IMR-90 (cell line): Measurements from ENCODE around the gene MFGE8. TPM values are rescaled to one million over a fixed set of nuclear protein-coding genes. Genes with fewer than 3 reads are reported as not detected.

Experiments
- ATAC-seq: fragments of 200-7000 bp; cut with Tn5 transposase; 2 replicates; pipeline ENCODE4 v1.9.1; 2020; ENCODE audit warnings: low read depth, mild to moderate bottlenecking, moderate library complexity
- BruUV-seq: library from RNA; stranded (reverse); fragments of 400-500 nt; replicated peaks from 2 replicates; lab custom pipeline; 2021; lab: Mats Ljungman, UMichigan
- CTCF ChIA-PET: fragments of 300-600 bp; formaldehyde crosslinking; extraction: SDS; loops from one replicate; lab custom pipeline; 2021; ENCODE audit warnings: antibody characterized with exemption; lab: Yijun Ruan, JAX
- POLR2A ChIA-PET: fragments of 300-600 bp; sonication (Branson Sonifier 250); formaldehyde crosslinking; loops from one replicate; lab custom pipeline; 2022; ENCODE audit warnings: antibody characterized with exemption; ENCODE audit not compliant: unreplicated experiment; lab: Charles Lee
- DNase-seq: peaks from one replicate; pipeline ENCODE4 v3.0.0; 2013
- H2AFZ ChIP-seq: replicated peaks from 2 replicates; pipeline ENCODE3; 2013; ENCODE audit warnings: low read length, mild to moderate bottlenecking; ENCODE audit not compliant: poor library complexity
- H2AK5ac ChIP-seq: 2 replicates; pipeline ENCODE4 v1.6.1; 2013; ENCODE audit warnings: low read depth, low read length, inconsistent platforms
- H2AK9ac ChIP-seq: replicated peaks from 2 replicates; pipeline ENCODE3; 2013; ENCODE audit warnings: mild to moderate bottlenecking, low read depth, low read length, moderate library complexity; ENCODE audit not compliant: poor library complexity
- H2BK120ac ChIP-seq: 2 replicates; pipeline ENCODE4 v1.6.1; 2013; ENCODE audit warnings: low read depth, low read length, inconsistent platforms
- H2BK15ac ChIP-seq: 3 replicates; pipeline ENCODE4 v1.6.1; 2013; ENCODE audit warnings: low read depth, low read length, inconsistent platforms
- H2BK20ac ChIP-seq: 2 replicates; pipeline ENCODE4 v1.6.1; 2013; ENCODE audit warnings: low read depth, mild to moderate bottlenecking, inconsistent platforms, low read length, moderate library complexity
- H2BK5ac ChIP-seq: 2 replicates; pipeline ENCODE4 v1.6.1; 2013; ENCODE audit warnings: mild to moderate bottlenecking, low read depth, low read length, inconsistent platforms; ENCODE audit not compliant: poor library complexity, severe bottlenecking
- H3K14ac ChIP-seq: replicated peaks from 2 replicates; pipeline ENCODE4 v1.6.1; 2013; ENCODE audit warnings: low read depth, low read length, inconsistent platforms
- H3K18ac ChIP-seq: 2 replicates; pipeline ENCODE4 v1.6.1; 2013; ENCODE audit warnings: low read depth, low read length, control low read depth
- H3K23ac ChIP-seq: 2 replicates; pipeline ENCODE4 v1.6.1; 2013; ENCODE audit warnings: low read depth, low read length, inconsistent platforms
- H3K27ac ChIP-seq: 2 replicates; pipeline ENCODE4 v1.5.1; 2013; ENCODE audit warnings: mild to moderate bottlenecking, control low read depth, low read length; ENCODE audit not compliant: insufficient read depth
- H3K27me3 ChIP-seq: 2 replicates; pipeline ENCODE4 v1.6.1; 2013; ENCODE audit warnings: low read length; ENCODE audit not compliant: control insufficient read depth, insufficient read depth
- H3K36me3 ChIP-seq: 2 replicates; pipeline ENCODE4 v1.6.1; 2013; ENCODE audit warnings: low read length, mixed read lengths; ENCODE audit not compliant: control insufficient read depth, insufficient read depth
- H3K4ac ChIP-seq: 2 replicates; pipeline ENCODE4 v1.6.1; 2013; ENCODE audit warnings: low read depth, low read length, inconsistent platforms
- H3K4me1 ChIP-seq: 2 replicates; pipeline ENCODE4 v1.6.1; 2013; ENCODE audit warnings: low read length, mixed read lengths; ENCODE audit not compliant: control insufficient read depth, insufficient read depth
- H3K4me2 ChIP-seq: 2 replicates; pipeline ENCODE4 v1.6.1; 2013; ENCODE audit warnings: low read depth, mild to moderate bottlenecking, control low read depth, low read length, moderate library complexity
- H3K4me3 ChIP-seq: 2 replicates; pipeline ENCODE4 v1.5.1; 2013; ENCODE audit warnings: low read depth, mild to moderate bottlenecking, control low read depth, low read length, moderate library complexity; ENCODE audit not compliant: insufficient read depth
- H3K56ac ChIP-seq: 2 replicates; pipeline ENCODE4 v1.6.1; 2013; ENCODE audit warnings: low read length, inconsistent platforms; ENCODE audit not compliant: insufficient read depth; ENCODE audit errors: extremely low read depth
- H3K79me1 ChIP-seq, 2 experiments: 2 replicates each; pipeline ENCODE4 v1.6.1; 2013; ENCODE audit warnings: low read length in 2 of 2, inconsistent platforms in 1 of 2, low read depth in 1 of 2
- H3K9ac ChIP-seq: 2 replicates; pipeline ENCODE4 v1.6.1; 2013; ENCODE audit warnings: low read depth, low read length, control low read depth
- H3K9me1 ChIP-seq: 2 replicates; pipeline ENCODE4 v1.6.1; 2013; ENCODE audit warnings: low read length, inconsistent platforms; ENCODE audit not compliant: insufficient read depth
- H3K9me3 ChIP-seq: 2 replicates; pipeline ENCODE4 v1.6.1; 2013; ENCODE audit warnings: low read length; ENCODE audit not compliant: control insufficient read depth, insufficient read depth
- H4K20me1 ChIP-seq: 2 replicates; pipeline ENCODE4 v1.6.1; 2013; ENCODE audit warnings: low read length, inconsistent platforms; ENCODE audit not compliant: insufficient read depth
- H4K5ac ChIP-seq: 2 replicates; pipeline ENCODE4 v1.6.1; 2013; ENCODE audit warnings: mild to moderate bottlenecking, low read depth, low read length, control low read depth
- H4K8ac ChIP-seq, 2 experiments: 2 replicates each; pipeline ENCODE4 v1.6.1; 2013; ENCODE audit warnings: low read depth in 2 of 2, low read length in 2 of 2, control low read depth in 1 of 2, inconsistent platforms in 1 of 2
- H4K91ac ChIP-seq: 2 replicates; pipeline ENCODE4 v1.6.1; 2013; ENCODE audit warnings: low read depth, low read length, inconsistent platforms; ENCODE audit not compliant: insufficient read depth
- FOS ChIP-seq: fragments of 150-350 bp; IDR thresholded peaks from 2 replicates; pipeline ENCODE4 v1.6.1; 2016; ENCODE audit warnings: low read depth, low read length
- RCOR1 ChIP-seq: IDR thresholded peaks from 2 replicates; pipeline ENCODE4 v1.6.1; 2012; ENCODE audit warnings: mild to moderate bottlenecking, low read length, improper control_type of control experiment; ENCODE audit not compliant: insufficient replicate concordance
- WGBS, 2 experiments: methylation state at CpG; one replicate each; pipeline versions ENCODE4 v1.1.5 to v1.1.7; 2013; ENCODE audit warnings: missing lambda C conversion rate in 2 of 2; ENCODE audit not compliant: insufficient read length in 1 of 2; ENCODE audit errors: extremely low coverage in 2 of 2; 5-methylcytosine and 5-hydroxymethylcytosine counted together
- dilution Hi-C: fragments of 300-500 bp; cut with HindIII; formaldehyde crosslinking; loops from one replicate; pipeline ENCODE4 v1.14.3; 2018; ENCODE audit warnings: low sequenced_read_pairs; ENCODE audit not compliant: unreplicated experiment
- in situ Hi-C: fragments of 300-500 bp; cut with MboI; formaldehyde crosslinking; loops from 3 replicates; pipeline ENCODE4 v1.14.3; 2019; ENCODE audit warnings: low sequenced_read_pairs, inconsistent platforms, mixed read lengths
- intact Hi-C: fragments of 100-400 bp; cut with micrococcal nuclease; formaldehyde crosslinking; loops from 2 replicates; pipeline ENCODE4 v1.10.0; 2022
- polyA plus RNA-seq, 3 experiments: library from polyadenylated mRNA; depleted of rRNA; stranded (reverse); fragments of >200 nt; gene quantifications; 2 replicates each; pipeline ENCODE4 v1.2.3, GENCODE V29; 2012; ENCODE audit warnings: low replicate concordance in 1 of 3
- total RNA-seq: library from RNA; depleted of rRNA; stranded (reverse); fragments of >200 nt; gene quantifications from 2 replicates; pipeline ENCODE4 v1.2.3, GENCODE V29; 2012
- TF ChIP-seq, protein P1 (sequence below): conservative IDR thresholded peaks from 2 replicates; pipeline ENCODE4 v1.5.1; 2012; ENCODE audit warnings: mild to moderate bottlenecking, low read depth, low read length, improper control_type of control experiment

MFGE8 gene
- total and polyA plus RNA-seq, 2 of the 4 experiments (the other 2 are of a cell fraction): 232 to 1,912 TPM

GRCh38 chr15:88882785-88883184, 30.4 kb downstream of the MFGE8 start:
- H3K4me3 ChIP-seq: no peak overlapping the region
- peaks cover 13% of the 10 kb centered on the region for H3K36me3 ChIP-seq
- no peak overlapping the region for H3K4ac ChIP-seq
- H3K14ac ChIP-seq: 0 out of 2 replicates have a peak overlapping the region, but pooled peaks have one; percentile 42
- no peak overlapping the region for H3K18ac ChIP-seq
- H2BK5ac ChIP-seq: no peak overlapping the region
- intact Hi-C loops: no loop called here
- H4K5ac ChIP-seq: no peak overlapping the region
- in situ Hi-C loops: no loop called here
- peaks cover 4% of the 10 kb centered on the region for H3K4me1 ChIP-seq
- H4K20me1 ChIP-seq: no peaks in the 10 kb centered on the region
- no peaks in the 10 kb centered on the region for H3K27me3 ChIP-seq
- no peak overlapping the region; the same call in 2 of the 3 replicates for H2BK15ac ChIP-seq
- H2BK120ac ChIP-seq: peak overlapping the region; percentile 42
- no peak overlapping the region for H3K9ac ChIP-seq
- POLR2A ChIA-PET: no interaction called here
- no peak overlapping the region for H3K4me2 ChIP-seq
- H2BK20ac ChIP-seq: no peak overlapping the region; the same call in 1 of the 2 replicates
- H2AK5ac ChIP-seq: peak overlapping the region; percentile 11; the same call in 1 of the 2 replicates
- no peak overlapping the region for H2AFZ ChIP-seq
- no peak overlapping the region for H3K56ac ChIP-seq
- BruUV-seq: no TSS peak
- DNase-seq (peak; percentile 62), ATAC-seq (peak; percentile 77)
- peak overlapping the region; percentile 81 for H2AK9ac ChIP-seq
- no peak overlapping the region for H3K23ac ChIP-seq
- H4K91ac ChIP-seq: no peak overlapping the region
- 67% methylated on average over 1 of the region's 4 CpGs; no CpG with 5 or more reads in 1 of the 2 experiments for WGBS, 2 experiments
- peaks cover 7% of the 10 kb centered on the region; the same call in 1 of the 2 replicates for H3K9me1 ChIP-seq
- no peak overlapping the region for H3K27ac ChIP-seq
- dilution Hi-C loops: no loop called here
- TF ChIP-seq RCOR1: peak; percentile 43
- TF ChIP-seq FOS: peak; percentile 35; the same call in 1 of the 2 replicates
- TF ChIP-seq, protein P1, sequence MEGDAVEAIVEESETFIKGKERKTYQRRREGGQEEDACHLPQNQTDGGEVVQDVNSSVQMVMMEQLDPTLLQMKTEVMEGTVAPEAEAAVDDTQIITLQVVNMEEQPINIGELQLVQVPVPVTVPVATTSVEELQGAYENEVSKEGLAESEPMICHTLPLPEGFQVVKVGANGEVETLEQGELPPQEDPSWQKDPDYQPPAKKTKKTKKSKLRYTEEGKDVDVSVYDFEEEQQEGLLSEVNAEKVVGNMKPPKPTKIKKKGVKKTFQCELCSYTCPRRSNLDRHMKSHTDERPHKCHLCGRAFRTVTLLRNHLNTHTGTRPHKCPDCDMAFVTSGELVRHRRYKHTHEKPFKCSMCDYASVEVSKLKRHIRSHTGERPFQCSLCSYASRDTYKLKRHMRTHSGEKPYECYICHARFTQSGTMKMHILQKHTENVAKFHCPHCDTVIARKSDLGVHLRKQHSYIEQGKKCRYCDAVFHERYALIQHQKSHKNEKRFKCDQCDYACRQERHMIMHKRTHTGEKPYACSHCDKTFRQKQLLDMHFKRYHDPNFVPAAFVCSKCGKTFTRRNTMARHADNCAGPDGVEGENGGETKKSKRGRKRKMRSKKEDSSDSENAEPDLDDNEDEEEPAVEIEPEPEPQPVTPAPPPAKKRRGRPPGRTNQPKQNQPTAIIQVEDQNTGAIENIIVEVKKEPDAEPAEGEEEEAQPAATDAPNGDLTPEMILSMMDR: no peak
- no peaks in the 10 kb centered on the region for H3K9me3 ChIP-seq
- CTCF ChIA-PET: no interaction called here
- H3K79me1 ChIP-seq: no peaks in the 10 kb centered on the region; a peak in 1 of 4 replicates
- no peak overlapping the region; a peak in 1 of 4 replicates for H4K8ac ChIP-seq
